Hematopoietic multipotent progenitor cell treated with erythropoietin and hydrocortisone succinate and interleukin-3 and kit ligand, for 17 days (in vitro differentiated cells): ENCODE results near the gene VSTM1.

Experiments
- DNase-seq: peaks from one replicate; pipeline ENCODE4 v3.0.0-alpha.2; 2015; ENCODE audit warnings: low spot score

Gene VSTM1

GRCh38 chr19:54010474-54010873 lies 53.2 kb downstream of the VSTM1 start:
- no peak for DNase-seq

DNA sequence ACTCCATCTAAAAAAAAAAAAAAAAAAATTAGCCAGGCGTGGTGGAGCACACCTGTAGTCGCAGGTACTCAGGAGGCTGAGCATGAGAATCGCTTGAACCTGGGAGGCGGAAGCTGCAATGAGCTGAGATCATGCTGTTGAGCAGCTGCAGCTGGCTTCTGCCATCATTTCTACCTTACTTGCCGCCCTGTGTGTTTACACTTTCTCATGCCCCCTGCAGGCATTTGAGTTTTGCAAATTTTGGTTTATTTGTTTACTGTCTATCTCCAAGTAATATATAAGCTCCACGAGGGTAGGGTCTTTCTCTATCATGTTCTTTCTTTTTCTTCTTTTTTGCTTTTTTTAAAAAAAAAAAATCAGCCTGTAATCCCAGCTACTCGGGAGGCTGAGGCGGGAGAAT lies 54.3 kb downstream of the VSTM1 start:
- DNase-seq: no peak

DNA sequence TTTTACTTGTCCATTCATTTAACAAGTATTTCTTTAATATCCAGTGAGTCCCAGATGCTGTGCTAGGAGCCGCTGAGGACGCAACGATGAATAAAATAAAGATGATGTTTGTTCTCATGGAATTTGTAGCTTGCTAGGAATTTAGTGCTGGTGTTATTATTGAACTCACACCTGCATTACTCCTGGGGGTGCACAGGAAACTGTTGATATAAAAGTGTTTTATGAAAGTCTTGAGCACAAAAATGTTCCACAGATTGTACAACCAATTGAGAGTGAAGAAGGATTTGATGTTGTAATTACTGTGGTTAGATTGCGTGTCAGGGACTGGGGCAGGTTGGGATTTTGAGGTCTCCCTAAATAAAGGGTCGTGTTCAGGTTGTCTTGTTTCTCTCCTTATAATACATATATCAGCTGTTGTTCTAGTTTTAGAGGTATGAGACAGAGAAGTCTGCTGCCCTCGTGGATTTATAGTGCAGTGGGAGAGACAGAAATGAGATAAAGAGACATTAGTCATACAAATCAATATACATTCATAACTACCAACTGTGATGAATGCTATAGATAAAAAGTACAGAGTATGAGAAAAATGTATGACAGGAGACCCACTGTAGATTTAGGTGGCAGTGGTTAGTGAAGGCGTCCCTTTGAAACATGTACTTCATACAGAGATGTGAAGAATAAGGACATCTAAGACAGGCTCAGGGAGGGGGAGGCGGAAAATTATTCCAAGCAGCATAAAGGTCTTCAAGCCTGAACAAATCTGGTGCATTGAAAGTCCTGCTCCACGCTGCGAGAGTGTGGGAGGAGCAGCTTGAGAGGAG lies 61.0 kb downstream of the VSTM1 start:
- no peak for DNase-seq

DNA sequence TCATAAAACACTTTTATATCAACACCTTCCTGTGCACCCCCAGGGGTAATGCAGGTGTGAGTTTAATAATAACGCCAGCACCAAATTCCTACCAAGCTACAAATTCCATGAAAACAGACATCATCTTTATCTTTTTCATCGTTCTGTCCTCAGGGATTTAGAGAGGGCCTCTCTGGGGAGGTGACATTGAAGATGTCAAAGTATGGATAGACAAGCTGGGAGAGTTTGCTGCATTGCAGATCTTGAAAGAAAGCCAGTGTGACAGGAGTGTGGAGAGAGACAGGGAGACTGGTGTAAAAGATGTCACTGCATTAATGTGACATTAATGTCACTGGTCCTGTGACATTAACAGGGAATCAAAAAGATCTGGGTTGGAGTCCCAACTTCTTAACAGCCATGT lies 62.2 kb downstream of the VSTM1 start:
- no peak for DNase-seq

DNA sequence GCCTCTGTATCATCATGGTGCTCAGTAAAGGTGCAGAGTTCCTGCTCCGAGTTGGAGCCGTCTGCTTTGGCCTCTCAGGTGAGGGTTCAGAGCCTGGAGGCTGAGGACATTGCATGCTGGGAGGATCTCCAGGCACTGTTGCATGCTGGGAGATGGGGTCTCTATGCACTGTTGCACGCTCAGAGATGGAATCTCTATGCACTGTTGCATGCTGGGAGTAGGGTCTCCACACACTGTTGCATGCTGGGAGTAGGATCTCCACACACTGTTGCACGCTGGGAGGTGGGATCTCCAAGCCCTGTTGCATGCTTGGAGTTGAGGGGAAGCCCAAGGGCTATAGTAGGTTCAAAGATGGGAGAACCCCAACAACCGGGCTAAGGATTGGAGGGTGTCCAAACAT lies 64.0 kb downstream of the VSTM1 start:
- DNase-seq: no peak

DNA sequence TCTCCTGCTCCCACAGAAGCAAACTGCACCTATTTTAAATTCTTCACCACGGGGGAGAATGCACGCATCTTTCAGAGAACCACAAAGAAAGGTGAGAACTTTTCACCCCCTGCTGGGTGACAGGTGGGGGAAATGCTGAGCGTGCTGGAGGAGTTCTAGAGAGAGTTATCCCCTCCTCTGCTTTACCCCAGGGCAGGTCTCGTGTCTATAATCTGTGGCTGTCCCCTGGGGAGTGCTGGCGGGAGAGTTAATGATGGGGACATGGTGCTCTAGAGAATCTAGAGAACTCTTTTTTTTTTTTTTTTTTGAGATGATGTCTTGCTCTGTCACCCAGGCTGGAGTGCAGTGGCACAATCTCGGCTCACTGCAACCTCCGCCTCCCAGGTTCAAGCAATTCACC lies 65.5 kb downstream of the VSTM1 start:
- no peak for DNase-seq

DNA sequence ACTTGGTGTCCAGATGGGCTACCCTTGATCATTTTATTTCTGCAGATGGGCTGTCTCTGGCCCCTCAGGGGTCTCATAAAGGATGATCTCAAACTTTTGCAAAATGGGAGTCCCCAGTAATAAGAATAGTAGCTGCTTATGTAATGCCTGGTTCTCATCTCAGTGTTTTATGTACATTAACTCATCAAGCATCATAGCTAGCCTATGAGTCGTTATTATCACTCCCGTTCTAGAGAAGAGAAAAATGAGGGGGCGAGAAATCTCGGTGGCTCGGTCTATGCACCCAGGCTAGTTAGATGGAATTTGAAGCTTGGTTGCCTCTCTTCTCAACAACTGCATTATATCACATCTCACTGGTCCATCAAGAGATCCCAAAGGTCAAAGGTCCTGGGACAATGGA lies 68.9 kb downstream of the VSTM1 start:
- DNase-seq: no peak

GRCh38 chr19:53993448-53993847 lies 70.2 kb downstream of the VSTM1 start:
- no peak for DNase-seq

DNA sequence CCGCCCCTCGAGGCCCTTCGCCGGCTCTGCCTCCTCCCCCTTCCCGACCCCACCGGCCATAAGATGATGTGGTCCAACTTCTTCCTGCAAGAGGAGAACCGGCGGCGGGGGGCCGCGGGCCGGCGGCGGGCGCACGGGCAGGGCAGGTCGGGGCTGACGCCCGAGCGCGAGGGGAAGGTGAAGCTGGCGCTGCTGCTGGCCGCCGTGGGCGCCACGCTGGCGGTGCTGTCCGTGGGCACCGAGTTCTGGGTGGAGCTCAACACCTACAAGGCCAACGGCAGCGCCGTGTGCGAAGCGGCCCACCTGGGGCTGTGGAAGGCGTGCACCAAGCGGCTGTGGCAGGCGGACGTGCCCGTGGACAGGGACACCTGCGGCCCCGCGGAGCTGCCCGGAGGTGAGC lies 70.9 kb downstream of the VSTM1 start:
- DNase-seq: no peak

GRCh38 chr19:53992211-53992610 lies 71.5 kb downstream of the VSTM1 start:
- DNase-seq: no peak

DNA sequence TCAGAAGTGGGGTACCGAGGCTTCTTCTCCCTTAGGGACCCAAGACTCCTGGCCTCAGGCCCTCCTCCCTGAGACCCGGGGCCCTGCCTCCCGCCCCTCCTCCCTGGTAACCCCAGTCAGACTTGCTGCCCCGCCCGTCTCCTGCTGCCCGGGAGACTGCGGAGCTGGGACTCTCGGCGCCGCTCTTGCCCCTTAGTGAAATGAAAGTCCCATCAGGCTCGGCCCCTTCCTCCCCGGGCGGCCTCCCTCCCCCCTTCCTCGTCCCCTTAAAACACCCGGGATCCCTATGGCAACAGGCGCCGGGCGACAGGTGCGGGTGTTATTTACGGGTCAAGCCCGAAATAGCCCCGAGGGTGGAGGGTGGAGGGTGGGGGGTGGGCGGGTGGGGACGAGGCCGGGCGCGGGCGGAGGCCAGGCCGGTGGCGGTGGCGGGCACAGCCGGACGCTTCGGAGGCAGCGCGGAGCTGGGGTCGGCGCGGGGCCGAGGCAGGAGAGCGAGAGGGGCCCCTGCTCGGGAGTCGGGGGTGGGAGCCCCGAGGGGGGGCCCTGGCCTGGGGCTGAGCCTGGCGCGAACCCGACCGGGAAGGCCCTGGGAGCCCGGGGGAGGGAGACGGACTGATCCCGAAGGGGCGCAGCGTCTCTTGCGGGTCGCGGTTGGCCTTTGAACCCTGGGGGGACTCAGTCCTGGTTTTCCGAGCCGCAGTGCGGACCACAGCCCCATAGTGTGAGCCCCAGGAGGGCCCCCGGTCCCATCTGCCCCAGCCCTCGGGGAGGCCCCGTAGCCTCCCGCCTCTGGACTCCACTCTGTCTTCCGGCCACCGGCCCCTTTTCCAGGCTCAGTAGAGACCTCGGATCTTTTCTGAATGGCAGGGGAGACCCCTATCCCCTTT lies 72.2 kb downstream of the VSTM1 start, which contains the start of gene CACNG6:
Gene CACNG6, plus strand, starts transcription at position 414 of the 890 bp plus-strand sequence. CDS start 1,241 bp downstream, outside the sequence.
- DNase-seq: no peak
